Measurements from ENCODE around the gene GLB1L2.

Gene GLB1L2

DNA sequence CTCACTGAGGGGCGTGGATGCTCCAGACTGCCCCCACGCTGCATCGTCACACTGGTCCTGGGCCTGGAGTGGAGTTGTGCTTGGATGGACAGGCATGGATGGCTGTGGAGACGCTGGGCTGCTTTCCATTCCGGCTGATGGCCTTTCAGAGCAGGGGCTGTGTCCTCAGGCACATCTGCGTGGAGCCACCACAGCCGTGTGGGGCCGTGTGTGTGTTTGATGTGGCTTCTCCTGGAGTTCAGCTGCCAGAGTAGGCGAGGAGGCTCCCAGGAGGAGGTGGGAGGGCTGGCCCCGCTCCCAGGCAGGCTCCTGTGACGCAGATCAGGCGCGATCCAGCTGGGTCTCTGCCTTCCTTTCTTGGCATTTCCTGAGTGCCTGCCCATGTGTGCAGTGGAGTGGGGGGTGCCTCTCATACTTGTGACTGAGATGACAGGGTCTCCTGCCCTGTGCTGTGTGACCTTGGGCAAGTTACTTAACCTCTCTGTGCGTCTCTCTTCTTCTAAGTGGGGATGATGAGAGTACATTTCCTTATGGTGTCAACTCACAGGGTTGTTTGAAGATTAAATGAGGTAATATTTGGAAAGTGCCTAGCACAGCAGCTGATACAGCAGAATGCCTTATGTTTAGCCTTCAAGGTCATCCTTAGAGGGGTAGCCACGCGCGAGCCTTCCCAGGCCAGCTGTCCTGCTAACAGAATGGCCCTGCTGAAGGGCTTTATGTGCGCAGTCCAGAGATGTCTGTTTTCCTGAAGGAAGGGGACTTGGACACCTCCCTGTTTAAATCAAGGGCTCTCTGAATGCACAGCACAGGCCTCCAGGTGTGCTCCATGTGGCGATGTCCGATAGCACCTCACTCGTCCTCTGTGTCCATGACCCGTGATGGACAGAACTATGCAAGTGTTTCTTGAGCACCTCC is 33.5 kb downstream of the GLB1L2 start:
- Histone ChIP-seq H3K27ac (ENCODE audit: insufficient read depth, low read length, poor library complexity, severe bottlenecking) (no peak overlapping the region), H3K4me1 (ENCODE audit: control insufficient read depth, insufficient read depth, low read length, poor library complexity, severe bottlenecking) (no peaks in the 10 kb centered on the region), H3K9me3 (ENCODE audit: control insufficient read depth, low read length) (no peaks in the 10 kb centered on the region), H3K4me3 (ENCODE audit: insufficient read depth, low read depth, low read length, poor library complexity, severe bottlenecking) (no peak overlapping the region), H3K36me3 (ENCODE audit: control insufficient read depth, insufficient read depth, low read length) (no peaks in the 10 kb centered on the region), H3K27me3 (replicated peaks; ENCODE audit: control insufficient read depth, insufficient read depth, low read length, poor library complexity, severe bottlenecking) (no peaks in the 10 kb centered on the region)
- DNase-seq, result no peak

DNA sequence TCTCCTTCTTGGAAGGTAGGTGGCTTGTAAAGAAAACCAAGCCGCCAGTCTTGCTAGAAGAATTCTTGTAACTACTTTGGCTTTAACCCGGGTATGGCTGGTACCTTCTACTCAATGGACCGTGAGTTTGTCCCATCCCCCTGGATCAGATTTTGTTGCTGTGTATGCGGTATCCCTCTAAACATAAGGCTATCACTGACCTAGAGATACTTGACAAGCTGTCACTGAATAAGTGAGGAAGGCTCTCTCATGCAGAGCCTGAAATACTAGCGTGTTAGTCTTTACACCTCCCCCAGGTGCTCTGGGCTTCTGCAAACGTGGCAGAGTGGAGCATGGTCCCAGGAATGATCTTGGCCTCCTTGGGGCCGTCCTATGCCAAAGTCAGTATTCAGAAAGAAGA is 34.5 kb downstream of the GLB1L2 start:
- no peak for DNase-seq
- H3K4me1 ChIP-seq (ENCODE audit: control insufficient read depth, insufficient read depth, low read length, poor library complexity, severe bottlenecking), result no peaks in the 10 kb centered on the region
- H3K4me3 ChIP-seq (ENCODE audit: insufficient read depth, low read depth, low read length, poor library complexity, severe bottlenecking), result no peak overlapping the region
- no peaks in the 10 kb centered on the region for H3K27me3 ChIP-seq (replicated peaks; ENCODE audit: control insufficient read depth, insufficient read depth, low read length, poor library complexity, severe bottlenecking)
- no peaks in the 10 kb centered on the region for H3K9me3 ChIP-seq (ENCODE audit: control insufficient read depth, low read length)
- H3K27ac ChIP-seq (ENCODE audit: insufficient read depth, low read length, poor library complexity, severe bottlenecking), result no peak overlapping the region
- H3K36me3 ChIP-seq (ENCODE audit: control insufficient read depth, insufficient read depth, low read length), result no peaks in the 10 kb centered on the region

DNA sequence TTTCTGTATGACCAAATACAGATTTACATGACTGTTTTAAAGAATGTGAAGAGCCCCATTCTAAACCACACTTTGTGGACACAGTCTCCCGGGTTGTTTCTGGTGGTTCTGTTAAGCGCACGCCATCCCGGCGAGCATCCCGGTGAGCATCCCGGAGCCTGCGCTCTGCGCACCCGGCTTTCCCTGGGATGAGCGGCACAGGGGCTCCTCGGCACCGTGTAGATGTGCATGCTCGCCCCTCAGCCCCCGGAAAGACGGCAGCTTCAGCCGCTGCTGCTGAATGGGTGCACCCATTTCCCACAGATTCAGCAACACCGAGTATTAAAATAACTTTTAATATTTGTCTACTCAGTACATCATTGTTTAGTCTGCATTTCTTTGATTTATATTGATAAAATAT is 36.0 kb downstream of the GLB1L2 start:
- H3K27ac ChIP-seq (ENCODE audit: insufficient read depth, low read length, poor library complexity, severe bottlenecking), result no peak overlapping the region
- H3K4me1 ChIP-seq (ENCODE audit: control insufficient read depth, insufficient read depth, low read length, poor library complexity, severe bottlenecking), result no peaks in the 10 kb centered on the region
- no peak for DNase-seq
- no peaks in the 10 kb centered on the region for H3K9me3 ChIP-seq (ENCODE audit: control insufficient read depth, low read length)
- no peaks in the 10 kb centered on the region for H3K36me3 ChIP-seq (ENCODE audit: control insufficient read depth, insufficient read depth, low read length)
- no peak overlapping the region for H3K4me3 ChIP-seq (ENCODE audit: insufficient read depth, low read depth, low read length, poor library complexity, severe bottlenecking)
- no peaks in the 10 kb centered on the region for H3K27me3 ChIP-seq (replicated peaks; ENCODE audit: control insufficient read depth, insufficient read depth, low read length, poor library complexity, severe bottlenecking)

DNA sequence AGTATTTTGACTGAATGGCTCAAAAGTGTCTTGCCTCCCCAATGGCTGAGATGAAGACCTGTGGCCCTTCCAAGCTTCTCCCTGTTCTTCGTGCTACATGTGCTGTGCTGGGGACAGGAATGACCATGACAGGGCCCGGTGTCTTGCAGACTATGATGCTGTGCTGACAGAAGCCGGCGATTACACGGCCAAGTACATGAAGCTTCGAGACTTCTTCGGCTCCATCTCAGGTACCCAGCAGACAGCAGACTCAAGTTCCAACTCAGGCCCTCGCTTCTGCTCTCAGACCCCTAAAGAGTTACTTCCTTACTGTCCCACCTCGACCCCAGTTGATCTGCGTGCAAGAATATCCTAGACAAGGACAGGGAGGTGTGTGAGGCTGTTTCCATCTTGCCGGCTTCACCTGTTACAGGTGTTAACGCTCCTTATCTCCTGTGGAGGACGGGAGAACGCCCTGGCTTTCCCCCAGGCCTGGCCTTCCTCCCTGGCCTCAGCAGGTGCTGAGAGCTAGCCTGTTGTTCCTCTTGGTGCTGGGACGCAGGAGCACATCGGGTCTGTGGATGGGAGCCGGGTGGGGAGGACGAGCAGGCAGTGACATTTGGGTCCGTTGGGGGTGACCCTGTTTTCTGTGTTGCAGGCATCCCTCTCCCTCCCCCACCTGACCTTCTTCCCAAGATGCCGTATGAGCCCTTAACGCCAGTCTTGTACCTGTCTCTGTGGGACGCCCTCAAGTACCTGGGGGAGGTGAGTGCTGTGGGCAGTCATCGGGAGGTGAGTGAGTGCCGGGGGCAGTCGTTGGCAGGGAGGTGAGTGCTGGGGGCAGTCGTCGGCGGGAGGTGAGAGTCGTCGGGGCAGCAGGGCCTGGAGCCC is 38.1 kb downstream of the GLB1L2 start:
- no peaks in the 10 kb centered on the region for H3K9me3 ChIP-seq (ENCODE audit: control insufficient read depth, low read length)
- H3K4me3 ChIP-seq (ENCODE audit: insufficient read depth, low read depth, low read length, poor library complexity, severe bottlenecking), result no peak overlapping the region
- no peak overlapping the region for H3K27ac ChIP-seq (ENCODE audit: insufficient read depth, low read length, poor library complexity, severe bottlenecking)
- no peaks in the 10 kb centered on the region for H3K27me3 ChIP-seq (replicated peaks; ENCODE audit: control insufficient read depth, insufficient read depth, low read length, poor library complexity, severe bottlenecking)
- DNase-seq, result no peak
- no peaks in the 10 kb centered on the region for H3K36me3 ChIP-seq (ENCODE audit: control insufficient read depth, insufficient read depth, low read length)
- no peaks in the 10 kb centered on the region for H3K4me1 ChIP-seq (ENCODE audit: control insufficient read depth, insufficient read depth, low read length, poor library complexity, severe bottlenecking)

DNA sequence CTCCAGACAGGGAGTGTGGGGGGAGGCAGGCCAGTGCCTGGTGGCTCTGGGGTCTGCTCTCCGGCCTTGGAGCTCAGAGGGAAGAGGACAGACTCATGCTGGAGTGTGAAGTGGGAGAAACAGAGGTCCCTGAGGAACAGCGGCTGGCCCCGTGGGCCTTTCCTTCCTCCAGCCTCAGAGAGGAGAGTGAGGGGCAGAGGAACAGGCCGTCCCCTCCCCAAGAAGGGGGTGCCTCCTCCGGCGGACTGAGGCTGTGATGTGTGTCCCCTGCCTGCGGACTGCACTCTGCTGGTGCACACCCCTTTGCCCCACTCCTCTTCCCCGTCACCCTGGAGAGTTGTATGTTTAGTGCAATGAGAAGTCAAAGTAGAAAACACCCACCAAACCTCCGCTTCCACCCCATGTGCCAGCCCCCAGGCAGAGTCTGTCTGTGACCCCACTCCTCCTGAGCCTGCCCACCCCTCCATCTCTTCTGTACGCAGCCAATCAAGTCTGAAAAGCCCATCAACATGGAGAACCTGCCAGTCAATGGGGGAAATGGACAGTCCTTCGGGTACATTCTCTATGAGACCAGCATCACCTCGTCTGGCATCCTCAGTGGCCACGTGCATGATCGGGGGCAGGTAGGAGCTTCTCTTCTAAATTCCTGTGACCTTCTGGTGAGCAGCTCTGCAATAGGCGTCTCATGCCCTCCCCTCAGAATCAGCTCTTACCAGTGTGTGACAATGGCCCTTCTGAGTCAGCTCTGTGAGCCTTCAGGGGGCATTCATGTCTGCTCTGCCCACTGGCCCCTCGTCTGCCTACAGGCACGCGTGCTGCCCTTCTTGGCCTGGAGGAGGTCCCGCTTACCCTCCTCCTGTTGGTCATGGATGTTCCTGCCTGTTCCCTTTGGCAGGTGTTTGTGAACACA is 39.0 kb downstream of the GLB1L2 start:
- H3K9me3 ChIP-seq (ENCODE audit: control insufficient read depth, low read length), result no peaks in the 10 kb centered on the region
- no peak for DNase-seq
- H3K4me3 ChIP-seq (ENCODE audit: insufficient read depth, low read depth, low read length, poor library complexity, severe bottlenecking), result no peak overlapping the region
- no peaks in the 10 kb centered on the region for H3K27me3 ChIP-seq (replicated peaks; ENCODE audit: control insufficient read depth, insufficient read depth, low read length, poor library complexity, severe bottlenecking)
- H3K36me3 ChIP-seq (ENCODE audit: control insufficient read depth, insufficient read depth, low read length), result no peaks in the 10 kb centered on the region
- H3K4me1 ChIP-seq (ENCODE audit: control insufficient read depth, insufficient read depth, low read length, poor library complexity, severe bottlenecking), result no peaks in the 10 kb centered on the region
- no peak overlapping the region for H3K27ac ChIP-seq (ENCODE audit: insufficient read depth, low read length, poor library complexity, severe bottlenecking)

DNA sequence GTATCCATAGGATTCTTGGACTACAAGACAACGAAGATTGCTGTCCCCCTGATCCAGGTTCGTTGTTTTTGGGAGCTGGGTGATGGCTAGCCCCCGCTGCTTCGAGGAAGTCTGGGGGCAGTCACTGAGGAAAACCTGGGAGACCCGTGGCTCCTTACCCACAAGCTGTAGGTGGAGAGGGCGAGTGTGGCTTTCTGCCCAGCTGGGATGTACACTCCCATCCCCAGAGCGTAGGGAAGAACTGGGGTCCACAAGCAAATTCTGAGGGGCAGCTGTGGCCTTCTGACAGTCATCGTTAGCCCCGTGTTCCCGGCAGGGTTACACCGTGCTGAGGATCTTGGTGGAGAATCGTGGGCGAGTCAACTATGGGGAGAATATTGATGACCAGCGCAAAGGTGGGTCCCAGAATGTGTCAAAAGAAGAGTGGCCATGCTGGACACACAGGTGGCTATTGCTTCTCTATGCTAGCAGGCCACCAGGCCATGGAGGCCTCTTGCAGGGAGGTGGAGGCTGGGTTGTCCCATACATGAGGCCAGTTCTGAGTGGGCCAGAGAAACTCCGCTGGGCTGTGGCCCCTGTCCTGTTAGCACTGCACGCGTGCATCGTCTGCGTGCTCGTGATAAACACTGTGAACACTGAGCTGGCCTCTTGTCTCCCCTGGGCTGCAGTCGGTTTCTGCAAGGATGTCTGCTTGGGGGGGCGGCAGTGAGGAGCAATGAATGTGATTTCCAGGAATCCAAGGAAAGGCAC is 39.8 kb downstream of the GLB1L2 start:
- DNase-seq, result no peak
- Histone ChIP-seq H3K27me3 (replicated peaks; ENCODE audit: control insufficient read depth, insufficient read depth, low read length, poor library complexity, severe bottlenecking) (no peaks in the 10 kb centered on the region), H3K4me1 (ENCODE audit: control insufficient read depth, insufficient read depth, low read length, poor library complexity, severe bottlenecking) (no peaks in the 10 kb centered on the region), H3K27ac (ENCODE audit: insufficient read depth, low read length, poor library complexity, severe bottlenecking) (no peak overlapping the region), H3K36me3 (ENCODE audit: control insufficient read depth, insufficient read depth, low read length) (no peaks in the 10 kb centered on the region), H3K9me3 (ENCODE audit: control insufficient read depth, low read length) (no peaks in the 10 kb centered on the region), H3K4me3 (ENCODE audit: insufficient read depth, low read depth, low read length, poor library complexity, severe bottlenecking) (no peak overlapping the region)

DNA sequence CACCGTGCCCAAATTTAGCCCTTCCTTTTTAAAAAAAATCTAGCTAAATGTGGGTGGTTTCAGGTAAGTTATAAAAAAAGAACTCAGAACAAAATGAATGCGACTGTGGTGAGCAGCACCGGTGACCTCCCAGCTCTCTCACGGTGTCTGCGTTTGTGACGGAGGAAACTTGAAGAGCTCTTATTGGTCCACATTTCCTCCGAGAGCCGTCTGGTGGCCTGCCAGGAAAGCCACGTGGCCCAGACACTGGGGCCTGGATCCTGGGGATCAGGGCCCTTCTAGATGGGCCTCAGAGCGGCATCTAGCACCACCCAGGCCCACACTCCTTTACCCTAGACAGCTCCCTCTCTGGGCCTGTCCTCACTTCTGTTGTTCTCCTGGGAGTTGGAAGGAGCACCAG is 40.7 kb downstream of the GLB1L2 start:
- Histone ChIP-seq H3K4me3 (ENCODE audit: insufficient read depth, low read depth, low read length, poor library complexity, severe bottlenecking) (no peak overlapping the region), H3K4me1 (ENCODE audit: control insufficient read depth, insufficient read depth, low read length, poor library complexity, severe bottlenecking) (no peaks in the 10 kb centered on the region), H3K9me3 (ENCODE audit: control insufficient read depth, low read length) (no peaks in the 10 kb centered on the region), H3K27me3 (replicated peaks; ENCODE audit: control insufficient read depth, insufficient read depth, low read length, poor library complexity, severe bottlenecking) (no peaks in the 10 kb centered on the region), H3K27ac (ENCODE audit: insufficient read depth, low read length, poor library complexity, severe bottlenecking) (no peak overlapping the region), H3K36me3 (ENCODE audit: control insufficient read depth, insufficient read depth, low read length) (no peaks in the 10 kb centered on the region)
- no peak for DNase-seq

DNA sequence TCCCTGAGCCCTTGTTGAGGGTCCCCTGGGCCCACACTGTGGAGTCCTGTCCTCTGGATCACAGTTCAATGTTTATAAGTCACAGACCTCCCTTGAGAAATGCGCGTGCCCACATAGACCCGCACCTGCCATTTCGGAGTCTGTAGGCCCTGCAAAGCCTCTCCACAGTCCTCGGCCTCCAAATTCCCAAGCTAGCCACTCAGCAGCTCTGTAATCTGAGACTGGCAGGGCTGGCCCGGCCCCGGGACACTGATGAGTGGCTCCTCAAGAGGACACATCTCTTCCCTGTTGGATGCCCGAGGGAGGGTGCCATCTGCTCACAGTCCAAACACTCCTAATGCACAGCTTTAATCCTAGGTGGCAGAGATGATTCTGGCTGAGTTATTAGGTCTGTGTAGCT is 41.2 kb downstream of the GLB1L2 start:
- H3K27ac ChIP-seq (ENCODE audit: insufficient read depth, low read length, poor library complexity, severe bottlenecking), result no peak overlapping the region
- no peaks in the 10 kb centered on the region for H3K36me3 ChIP-seq (ENCODE audit: control insufficient read depth, insufficient read depth, low read length)
- H3K9me3 ChIP-seq (ENCODE audit: control insufficient read depth, low read length), result no peaks in the 10 kb centered on the region

DNA sequence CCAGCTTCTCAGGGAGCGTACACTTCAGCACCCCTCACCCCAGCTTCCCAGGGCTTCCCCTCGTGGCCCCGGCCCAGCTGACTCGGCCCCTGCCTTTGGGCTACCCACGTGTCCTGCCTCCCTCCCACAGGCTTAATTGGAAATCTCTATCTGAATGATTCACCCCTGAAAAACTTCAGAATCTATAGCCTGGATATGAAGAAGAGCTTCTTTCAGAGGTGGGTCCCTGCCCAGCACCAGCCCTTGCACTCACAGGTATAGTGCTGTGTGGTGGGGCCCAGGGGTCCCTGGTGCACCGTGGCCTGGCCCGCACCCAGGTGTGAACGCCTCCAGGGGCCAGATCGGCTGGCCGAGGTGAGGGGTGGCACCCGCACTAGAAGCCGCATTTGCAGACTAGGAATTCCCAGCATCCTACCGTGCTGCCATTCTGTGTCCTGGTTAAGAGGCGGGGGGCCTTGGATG is 41.8 kb downstream of the GLB1L2 start:
- no peaks in the 10 kb centered on the region for H3K4me1 ChIP-seq (ENCODE audit: control insufficient read depth, insufficient read depth, low read length, poor library complexity, severe bottlenecking)
- H3K4me3 ChIP-seq (ENCODE audit: insufficient read depth, low read depth, low read length, poor library complexity, severe bottlenecking), result no peak overlapping the region
- no peaks in the 10 kb centered on the region for H3K36me3 ChIP-seq (ENCODE audit: control insufficient read depth, insufficient read depth, low read length)
- H3K27me3 ChIP-seq (replicated peaks; ENCODE audit: control insufficient read depth, insufficient read depth, low read length, poor library complexity, severe bottlenecking), result no peaks in the 10 kb centered on the region
- no peaks in the 10 kb centered on the region for H3K9me3 ChIP-seq (ENCODE audit: control insufficient read depth, low read length)
- DNase-seq, result no peak
- no peak overlapping the region for H3K27ac ChIP-seq (ENCODE audit: insufficient read depth, low read length, poor library complexity, severe bottlenecking)

More for the DNA sequence above, 41.2 kb downstream of the GLB1L2 start:
- DNase-seq, result no peak
- Histone ChIP-seq H3K4me1 (ENCODE audit: control insufficient read depth, insufficient read depth, low read length, poor library complexity, severe bottlenecking) (no peaks in the 10 kb centered on the region), H3K27me3 (replicated peaks; ENCODE audit: control insufficient read depth, insufficient read depth, low read length, poor library complexity, severe bottlenecking) (no peaks in the 10 kb centered on the region), H3K4me3 (ENCODE audit: insufficient read depth, low read depth, low read length, poor library complexity, severe bottlenecking) (no peak overlapping the region)
